K562 (cell line): ENCODE data around the gene PSMC3IP. TPM values are rescaled to one million over a fixed set of nuclear protein-coding genes. Genes with fewer than 3 reads are reported as not detected.

Source experiments
- AFF1 ChIP-seq, 2 experiments: fragments of 450-650 bp; IDR thresholded peaks; 2 replicates each; pipeline ENCODE4 v1.6.1; 2018; ENCODE audit warnings: mild to moderate bottlenecking in 2 of 2, low read depth in 1 of 2; ENCODE audit not compliant: partially characterized antibody in 2 of 2
- BCL6 ChIP-seq: fragments of 250-450 bp; sonication (Bioruptor Pico); IDR thresholded peaks from 2 replicates; pipeline ENCODE4 v1.4.0; 2020
- BHLHE40 ChIP-seq: IDR thresholded peaks from 2 replicates; pipeline ENCODE4 v1.6.1; 2011; ENCODE audit warnings: low read length, improper control_type of control experiment
- FOS ChIP-seq: IDR thresholded peaks from 3 replicates; pipeline ENCODE4 v1.6.1; 2011; ENCODE audit not compliant: insufficient read length; ENCODE audit errors: extremely low read depth
- GMEB1 ChIP-seq: fragments of 250-450 bp; sonication (Bioruptor Pico); IDR thresholded peaks from 2 replicates; pipeline ENCODE4 v1.4.0; 2020; ENCODE audit warnings: mild to moderate bottlenecking
- HNRNPLL ChIP-seq: fragments of 200-400 bp; formaldehyde crosslinking; IDR thresholded peaks from 2 replicates; pipeline ENCODE4 v1.6.1; 2017; ENCODE audit warnings: low read length, low read depth, mild to moderate bottlenecking; ENCODE audit not compliant: poor library complexity, severe bottlenecking
- JUN ChIP-seq, 2 experiments: sonication (generic) in 1 of 2; formaldehyde crosslinking in 1 of 2; IDR thresholded peaks; 2 replicates each; pipeline versions ENCODE4 v1.6.1 to v1.8.0; 2012 to 2022; ENCODE audit warnings: borderline replicate concordance in 2 of 2, mild to moderate bottlenecking in 2 of 2, improper control_type of control experiment in 1 of 2, low read depth in 1 of 2, low read length in 1 of 2, missing genetic modification reagents in 1 of 2
- KAT2B ChIP-seq: IDR thresholded peaks from one replicate; pipeline ENCODE4 v1.6.1; 2012; ENCODE audit warnings: low read depth, mild to moderate bottlenecking, control low read depth, inconsistent platforms, low read length, moderate library complexity
- KDM2B ChIP-seq: fragments of 250-450 bp; sonication (Bioruptor Pico); IDR thresholded peaks from 2 replicates; pipeline ENCODE4 v1.8.0; 2021; ENCODE audit warnings: mild to moderate bottlenecking, moderate library complexity
- MBD2 ChIP-seq: sonication (generic); IDR thresholded peaks from 2 replicates; pipeline ENCODE4 v1.6.1; 2016; ENCODE audit warnings: low read depth, borderline replicate concordance
- NONO ChIP-seq, 2 experiments: fragments of 200-400 bp in 1 of 2; fragments of 450-650 bp in 1 of 2; formaldehyde crosslinking in 1 of 2; IDR thresholded peaks; 2 replicates each; pipeline ENCODE4 v1.6.1; 2017; ENCODE audit warnings: low read depth in 2 of 2, mild to moderate bottlenecking in 2 of 2, moderate library complexity in 2 of 2, low read length in 1 of 2
- PHF20 ChIP-seq: fragments of 450-650 bp; IDR thresholded peaks from 2 replicates; pipeline ENCODE4 v1.6.1; 2018; ENCODE audit not compliant: partially characterized antibody
- RBM39 ChIP-seq: fragments of 200-400 bp; formaldehyde crosslinking; optimal IDR thresholded peaks from 2 replicates; pipeline ENCODE3; 2018; ENCODE audit warnings: low read depth, low read length
- RFX5 ChIP-seq: IDR thresholded peaks from 2 replicates; pipeline ENCODE4 v1.6.1; 2011; ENCODE audit warnings: low read depth, mild to moderate bottlenecking, improper control_type of control experiment, low read length
- TAF7 ChIP-seq: fragments of 450-650 bp; IDR thresholded peaks from 2 replicates; pipeline ENCODE4 v1.6.1; 2016; ENCODE audit warnings: missing genetic modification characterization, missing compliant biosample characterization
- TEAD2 ChIP-seq: fragments of 450-650 bp; IDR thresholded peaks from 2 replicates; pipeline ENCODE4 v1.6.1; 2016; ENCODE audit warnings: missing genetic modification characterization, control low read depth, missing compliant biosample characterization
- TFAM ChIP-seq: fragments of 250-450 bp; sonication (Bioruptor Pico); conservative IDR thresholded peaks from 2 replicates; pipeline ENCODE4 v1.5.0; 2021; ENCODE audit warnings: mild to moderate bottlenecking, moderate library complexity
- TRIM28 ChIP-seq: fragments of 450-650 bp; IDR thresholded peaks from 2 replicates; pipeline ENCODE4 v1.6.1; 2017
- ZBTB7A ChIP-seq: IDR thresholded peaks from 2 replicates; pipeline ENCODE4 v1.6.1; 2011; ENCODE audit warnings: low read depth, mild to moderate bottlenecking, low read length, moderate library complexity, borderline replicate concordance; ENCODE audit not compliant: control insufficient read depth
- ZNF24 ChIP-seq: fragments of 450-650 bp; IDR thresholded peaks from 2 replicates; pipeline ENCODE4 v1.6.1; 2016
- ZNF408 ChIP-seq: fragments of 250-450 bp; sonication (Bioruptor Pico); IDR thresholded peaks from 2 replicates; pipeline ENCODE4 v1.4.0; 2020; ENCODE audit warnings: low read depth, mild to moderate bottlenecking, moderate library complexity
- ZNF449 ChIP-seq: fragments of 250-450 bp; sonication (Bioruptor Pico); IDR thresholded peaks from 2 replicates; pipeline ENCODE4 v1.8.0; 2022; ENCODE audit warnings: moderate library complexity, mild to moderate bottlenecking, inconsistent platforms
- polyA plus RNA-seq, 8 experiments: library from polyadenylated mRNA; depleted of rRNA in 4 of 8; stranded (reverse) in 5 of 8; unstranded in 3 of 8; fragments of >200 nt; fragmentation: Nextera tagmentation in 2 of 8; fragmentation: Illumina TruSeq in 1 of 8; extraction: Ambion mirVana in 2 of 8; extraction: Trizol in 1 of 8; gene quantifications; 2 replicates each; pipeline versions ENCODE4 v1.2.1 to v1.2.3, GENCODE V29; 2011 to 2014; ENCODE audit warnings: inconsistent platforms in 1 of 8, missing spikeins in 1 of 8
- total RNA-seq, 7 experiments: library from RNA; depleted of rRNA in 6 of 7; stranded (reverse); fragments of >200 nt in 6 of 7; fragmentation: Illumina TruSeq in 2 of 7; extraction: Trizol in 2 of 7; gene quantifications; 2 replicates each; pipeline versions ENCODE4 v1.2.1 to v1.2.3, GENCODE V29; 2011 to 2021; ENCODE audit warnings: low replicate concordance in 1 of 7

PSMC3IP gene
- total and polyA plus RNA-seq, 9 of the 15 experiments (the other 6 are each of a cell fraction or from before 2014, with no cell fraction given), result 13.8 to 65.6 (median 32.8) TPM

GRCh38 chr17:42577532-42578281 lies at the start of gene PSMC3IP (continued):
- TF ChIP-seq KDM2B (no peak), ZBTB7A (peak; percentile 74; the same call in 1 of the 2 replicates), NONO (IDR thresholded peaks at IDR 0.05; ENCODE audit: low read depth in 2 of 2, low read length in 1 of 2) (0 out of 4 replicates have a peak, but pooled peaks of 1 of the 2 experiments have one; percentile 39), BCL6 (CRISPR knock-in tag) (no peak), ZNF408 (no peak), TAF7 (tag) (no peak), HNRNPLL (peak; percentile 69), RFX5 (no peak), KAT2B (no peak), ZNF449 (no peak), AFF1 (IDR thresholded peaks at IDR 0.05; ENCODE audit: low read depth in 1 of 2, partially characterized antibody in 2 of 2) (no peak), GMEB1 (CRISPR knock-in tag) (no peak), ZNF24 (no peak), JUN (IDR thresholded peaks at IDR 0.05; ENCODE audit: borderline replicate concordance, low read depth, low read length) (peak; percentile 30; the same call in 1 of the 2 replicates), JUN (CRISPR knock-in tag; IDR thresholded peaks at IDR 0.05; ENCODE audit: borderline replicate concordance) (no peak), TFAM (CRISPR knock-in tag) (no peak), RBM39 (no peak), MBD2 (peak; percentile 86), BHLHE40 (peak; percentile 21; the same call in 1 of the 2 replicates), PHF20 (peak; percentile 69), FOS (peak; percentile 79), TRIM28 (no peak), TEAD2 (tag) (no peak)
